Type B pancreatic cell (in vitro differentiated cells): ENCODE results near the gene GALNS. TPM values are rescaled to one million over a fixed set of nuclear protein-coding genes. Genes with fewer than 3 reads are reported as not detected.

ENCODE experiments used
- DNase-seq: peaks from one replicate; pipeline ENCODE4 v3.0.0; 2021; ENCODE audit warnings: mixed read lengths; ENCODE audit not compliant: unreplicated experiment; ENCODE audit errors: extremely low spot score
- H3K27ac Mint-ChIP-seq: 2 replicates; pipeline ENCODE4 v1.8.0; 2021; ENCODE audit warnings: mild to moderate bottlenecking, mixed read lengths
- H3K27me3 Mint-ChIP-seq: 2 replicates; pipeline ENCODE4 v1.8.0; 2021; ENCODE audit warnings: mixed read lengths
- H3K36me3 Mint-ChIP-seq: 2 replicates; pipeline ENCODE4 v1.8.0; 2021; ENCODE audit warnings: mixed read lengths
- H3K4me1 Mint-ChIP-seq: one replicate; pipeline ENCODE4 v1.8.0; 2021; ENCODE audit warnings: mixed read lengths; ENCODE audit not compliant: unreplicated experiment
- H3K4me3 Mint-ChIP-seq: 2 replicates; pipeline ENCODE4 v1.8.0; 2021; ENCODE audit warnings: mild to moderate bottlenecking, mixed read lengths
- H3K9me3 Mint-ChIP-seq: 2 replicates; pipeline ENCODE4 v1.8.0; 2021; ENCODE audit warnings: mixed read lengths
- CTCF ChIP-seq: fragments of 200-600 bp; sonication (generic); conservative IDR thresholded peaks from 2 replicates; pipeline ENCODE4 v1.5.0; 2021; ENCODE audit warnings: antibody characterized with exemption, mild to moderate bottlenecking
- total RNA-seq: library from RNA; stranded (reverse); gene quantifications from 2 replicates; pipeline ENCODE4 v1.2.1, GENCODE V29; 2021; ENCODE audit warnings: low replicate concordance

GALNS gene
- total RNA-seq, 1 donor from 2014 or later = 30.2 TPM

GRCh38 chr16:88764913-88765349 lies 91.8 kb downstream of the GALNS start:
- no peaks in the 10 kb centered on the region for H3K27me3 Mint-ChIP-seq
- no peak for DNase-seq
- H3K36me3 Mint-ChIP-seq = no peaks in the 10 kb centered on the region
- peaks cover 22% of the 10 kb centered on the region for H3K4me1 Mint-ChIP-seq
- no peak for TF ChIP-seq CTCF
- no peaks in the 10 kb centered on the region for H3K9me3 Mint-ChIP-seq
- peak overlapping the region; percentile 25 for H3K4me3 Mint-ChIP-seq
- H3K27ac Mint-ChIP-seq = peak overlapping the region; percentile 85

- Mint-ChIP-seq H3K27ac (peak overlapping the region; percentile 85), H3K36me3 (no peaks in the 10 kb centered on the region), H3K4me1 (peaks cover 22% of the 10 kb centered on the region), H3K27me3 (no peaks in the 10 kb centered on the region), H3K4me3 (no peak overlapping the region), H3K9me3 (no peaks in the 10 kb centered on the region)
- no peak for DNase-seq
- no peak for TF ChIP-seq CTCF
Measured at GRCh38 chr16:88764080-88764479, 92.7 kb downstream of the GALNS start.

Other genes with a start within 250 kb of the GALNS start
- gene IL17C, start 218.4 kb downstream of the GALNS start, total RNA-seq = 0.39 TPM in 1 of 2 replicates, not detected in the other
- gene CYBA, start 205.9 kb downstream of the GALNS start, total RNA-seq = 120 and 144 TPM in 2 replicates
- 59.0 and 60.6 TPM in 2 replicates for gene MVD, start 193.9 kb downstream of the GALNS start, total RNA-seq
- gene SNAI3, start 170.4 kb downstream of the GALNS start, total RNA-seq = 0.68 and 0.79 TPM in 2 replicates
- gene RNF166, start 150.5 kb downstream of the GALNS start, total RNA-seq = 11.9 and 20.1 TPM in 2 replicates
- gene CTU2, start 150.4 kb downstream of the GALNS start, total RNA-seq = 25.1 and 27.1 TPM in 2 replicates
- 33.3 and 94.7 TPM in 2 replicates for gene PIEZO1, start 71.7 kb downstream of the GALNS start, total RNA-seq
- 17.7 and 36.8 TPM in 2 replicates for gene CDT1, start 53.2 kb downstream of the GALNS start, total RNA-seq
- gene APRT, start 45.0 kb downstream of the GALNS start, total RNA-seq = 116 and 153 TPM in 2 replicates
- 80.4 and 91.4 TPM in 2 replicates for gene TRAPPC2L, start 180 bp upstream of the GALNS start, total RNA-seq
- gene PABPN1L, start 9.7 kb upstream of the GALNS start, total RNA-seq = 0.31 TPM in 1 of 2 replicates, not detected in the other
- gene CBFA2T3, start 120.3 kb upstream of the GALNS start, total RNA-seq = 8.9 and 9.4 TPM in 2 replicates
- gene ACSF3, start 236.9 kb upstream of the GALNS start, total RNA-seq = 23.6 and 29.0 TPM in 2 replicates